Neural progenitor cell (in vitro differentiated cells): ENCODE results near the gene XPNPEP1. TPM values are rescaled to one million over a fixed set of nuclear protein-coding genes. Genes with fewer than 3 reads are reported as not detected.

Experiments
- DNase-seq: peaks from one replicate; pipeline ENCODE4 v3.0.0-alpha.2; 2016; ENCODE audit warnings: low spot score
- H2AFZ ChIP-seq: fragments of 200-600 bp; sonication (generic); replicated peaks from 2 replicates; pipeline ENCODE4 v1.6.1; 2016; ENCODE audit warnings: antibody characterized with exemption
- H3F3A ChIP-seq: fragments of 200-600 bp; sonication (generic); 2 replicates; pipeline ENCODE4 v1.6.1; 2016; ENCODE audit warnings: antibody characterized with exemption, low read depth
- H3K27ac ChIP-seq: fragments of 200-600 bp; sonication (generic); 2 replicates; pipeline ENCODE4 v1.5.1; 2016; ENCODE audit warnings: mild to moderate bottlenecking
- H3K27me3 ChIP-seq: fragments of 200-600 bp; sonication (generic); 2 replicates; pipeline ENCODE4 v1.6.1; 2016; ENCODE audit warnings: mild to moderate bottlenecking, moderate library complexity
- H3K36me3 ChIP-seq: fragments of 200-600 bp; sonication (generic); 2 replicates; pipeline ENCODE4 v1.5.1; 2016
- H3K4me1 ChIP-seq: fragments of 200-600 bp; sonication (generic); 2 replicates; pipeline ENCODE4 v1.6.1; 2016; ENCODE audit warnings: mixed run types
- H3K4me2 ChIP-seq: fragments of 200-600 bp; sonication (generic); 2 replicates; pipeline ENCODE4 v1.6.1; 2016
- H3K4me3 ChIP-seq: fragments of 200-600 bp; sonication (generic); 2 replicates; pipeline ENCODE4 v1.5.1; 2016
- H3K79me2 ChIP-seq: fragments of 200-600 bp; sonication (generic); 2 replicates; pipeline ENCODE4 v1.6.1; 2016; ENCODE audit warnings: low read depth
- H3K9ac ChIP-seq: fragments of 200-600 bp; sonication (generic); 2 replicates; pipeline ENCODE4 v1.6.1; 2016
- H3K9me3 ChIP-seq: fragments of 200-600 bp; sonication (generic); 2 replicates; pipeline ENCODE4 v1.5.1; 2016; ENCODE audit warnings: low read depth
- H4K20me1 ChIP-seq: fragments of 200-600 bp; sonication (generic); 2 replicates; pipeline ENCODE4 v1.6.1; 2016; ENCODE audit warnings: low read depth
- H3K27ac Mint-ChIP-seq: 3 replicates; pipeline ENCODE4 v1.8.0; 2021; ENCODE audit warnings: mixed read lengths
- H3K27me3 Mint-ChIP-seq: 2 replicates; pipeline ENCODE4 v1.8.0; 2022; ENCODE audit warnings: low read depth, mild to moderate bottlenecking, inconsistent platforms, moderate library complexity, mixed read lengths; ENCODE audit not compliant: insufficient read depth
- H3K36me3 Mint-ChIP-seq: 3 replicates; pipeline ENCODE4 v1.8.0; 2021; ENCODE audit warnings: mixed read lengths
- H3K4me1 Mint-ChIP-seq: 3 replicates; pipeline ENCODE4 v1.8.0; 2021; ENCODE audit warnings: mixed read lengths
- H3K4me3 Mint-ChIP-seq: 3 replicates; pipeline ENCODE4 v1.8.0; 2021; ENCODE audit warnings: mild to moderate bottlenecking, moderate library complexity, mixed read lengths
- H3K9me3 Mint-ChIP-seq: 3 replicates; pipeline ENCODE4 v1.8.0; 2020; ENCODE audit warnings: mixed read lengths
- EZH2 ChIP-seq: fragments of 200-600 bp; sonication (generic); IDR thresholded peaks from 2 replicates; pipeline ENCODE4 v1.6.1; 2017; ENCODE audit warnings: antibody characterized with exemption, mild to moderate bottlenecking, moderate library complexity
- EZH2phosphoT487 ChIP-seq: fragments of 200-600 bp; sonication (generic); IDR thresholded peaks from 2 replicates; pipeline ENCODE4 v1.6.1; 2017; ENCODE audit warnings: antibody characterized with exemption
- total RNA-seq: library from RNA; depleted of rRNA; stranded (reverse); fragments of >200 nt; gene quantifications from 2 replicates; pipeline ENCODE4 v1.2.3, GENCODE V29; 2015; ENCODE audit warnings: low replicate concordance
- TF ChIP-seq, protein P1 (sequence below): fragments of 200-600 bp; sonication (generic); IDR thresholded peaks from 2 replicates; pipeline ENCODE4 v1.5.1; 2017; ENCODE audit warnings: antibody characterized with exemption, mild to moderate bottlenecking

Gene XPNPEP1
- total RNA-seq, 1 donor from 2014 or later, result 113 TPM

DNA sequence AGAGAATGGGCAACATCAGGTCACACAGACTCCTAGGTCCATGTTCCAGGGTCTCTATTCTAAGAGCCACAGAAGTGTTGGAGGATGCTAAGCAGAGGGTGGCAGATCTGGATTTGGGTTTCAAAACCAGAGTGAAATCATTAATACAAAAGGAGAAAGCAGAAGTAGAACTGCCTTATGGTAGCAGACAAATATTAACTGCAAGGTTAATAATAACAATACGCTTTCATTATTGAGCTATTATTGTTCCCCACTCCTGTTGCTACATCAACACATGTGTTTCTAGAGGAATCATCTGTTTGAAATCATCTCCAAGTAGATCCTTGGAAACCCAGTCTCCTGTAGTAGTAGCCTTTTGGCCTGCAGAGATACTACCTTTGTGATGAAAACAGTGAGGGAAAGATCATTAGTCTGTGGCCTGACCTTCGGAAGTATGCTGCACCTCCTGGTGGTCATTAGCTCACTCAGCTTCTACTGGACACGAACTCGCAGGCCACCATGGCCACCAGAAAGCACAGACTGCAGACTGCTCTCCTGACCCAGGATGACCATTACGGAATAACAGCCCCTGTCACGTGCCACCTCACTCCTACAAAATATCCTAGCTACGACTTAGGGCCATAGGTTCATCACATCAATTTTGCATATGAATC is 84.6 kb downstream of the XPNPEP1 start:
- Histone ChIP-seq H3K9ac (no peak overlapping the region), H2AFZ (no peak overlapping the region), H3K4me3 (no peak overlapping the region), H3F3A (no peaks in the 10 kb centered on the region), H3K27ac (no peak overlapping the region), H3K27me3 (no peaks in the 10 kb centered on the region), H3K4me1 (no peaks in the 10 kb centered on the region), H3K36me3 (no peaks in the 10 kb centered on the region), H3K4me2 (no peak overlapping the region), H3K9me3 (no peaks in the 10 kb centered on the region), H3K79me2 (no peaks in the 10 kb centered on the region), H4K20me1 (no peaks in the 10 kb centered on the region)
- no peak for DNase-seq
- Mint-ChIP-seq H3K27me3 (no peaks in the 10 kb centered on the region), H3K4me1 (peaks cover 10% of the 10 kb centered on the region), H3K27ac (no peak overlapping the region), H3K36me3 (no peaks in the 10 kb centered on the region), H3K9me3 (no peaks in the 10 kb centered on the region), H3K4me3 (no peak overlapping the region)
- TF ChIP-seq, protein P1, sequence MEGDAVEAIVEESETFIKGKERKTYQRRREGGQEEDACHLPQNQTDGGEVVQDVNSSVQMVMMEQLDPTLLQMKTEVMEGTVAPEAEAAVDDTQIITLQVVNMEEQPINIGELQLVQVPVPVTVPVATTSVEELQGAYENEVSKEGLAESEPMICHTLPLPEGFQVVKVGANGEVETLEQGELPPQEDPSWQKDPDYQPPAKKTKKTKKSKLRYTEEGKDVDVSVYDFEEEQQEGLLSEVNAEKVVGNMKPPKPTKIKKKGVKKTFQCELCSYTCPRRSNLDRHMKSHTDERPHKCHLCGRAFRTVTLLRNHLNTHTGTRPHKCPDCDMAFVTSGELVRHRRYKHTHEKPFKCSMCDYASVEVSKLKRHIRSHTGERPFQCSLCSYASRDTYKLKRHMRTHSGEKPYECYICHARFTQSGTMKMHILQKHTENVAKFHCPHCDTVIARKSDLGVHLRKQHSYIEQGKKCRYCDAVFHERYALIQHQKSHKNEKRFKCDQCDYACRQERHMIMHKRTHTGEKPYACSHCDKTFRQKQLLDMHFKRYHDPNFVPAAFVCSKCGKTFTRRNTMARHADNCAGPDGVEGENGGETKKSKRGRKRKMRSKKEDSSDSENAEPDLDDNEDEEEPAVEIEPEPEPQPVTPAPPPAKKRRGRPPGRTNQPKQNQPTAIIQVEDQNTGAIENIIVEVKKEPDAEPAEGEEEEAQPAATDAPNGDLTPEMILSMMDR, result peak; percentile 36
- no peak for TF ChIP-seq EZH2phosphoT487

GRCh38 chr10:109837384-109837783 is 85.9 kb downstream of the XPNPEP1 start:
- no peaks in the 10 kb centered on the region for H4K20me1 ChIP-seq
- H3K4me2 ChIP-seq, result no peak overlapping the region
- no peaks in the 10 kb centered on the region for H3K27me3 Mint-ChIP-seq
- H3K4me3 ChIP-seq, result no peak overlapping the region
- no peaks in the 10 kb centered on the region for H3K36me3 Mint-ChIP-seq
- peaks cover 8% of the 10 kb centered on the region for H3K4me1 Mint-ChIP-seq
- no peak overlapping the region for H2AFZ ChIP-seq
- no peaks in the 10 kb centered on the region for H3F3A ChIP-seq
- H3K4me1 ChIP-seq, result no peaks in the 10 kb centered on the region
- no peaks in the 10 kb centered on the region for H3K9me3 ChIP-seq
- no peak overlapping the region for H3K9ac ChIP-seq
- DNase-seq, result no peak
- TF ChIP-seq, protein P1, result no peak
- no peak for TF ChIP-seq EZH2phosphoT487
- TF ChIP-seq EZH2, result no peak
- no peak overlapping the region for H3K27ac ChIP-seq
- no peaks in the 10 kb centered on the region for H3K36me3 ChIP-seq
- no peaks in the 10 kb centered on the region for H3K27me3 ChIP-seq
- no peak overlapping the region for H3K27ac Mint-ChIP-seq
- no peaks in the 10 kb centered on the region for H3K79me2 ChIP-seq
- no peaks in the 10 kb centered on the region for H3K9me3 Mint-ChIP-seq
- H3K4me3 Mint-ChIP-seq, result no peak overlapping the region

- no peaks in the 10 kb centered on the region for H3K27me3 Mint-ChIP-seq
- Histone ChIP-seq H3K9me3 (no peaks in the 10 kb centered on the region), H2AFZ (no peak overlapping the region), H3F3A (no peaks in the 10 kb centered on the region), H3K4me3 (no peak overlapping the region), H3K79me2 (no peaks in the 10 kb centered on the region), H3K4me2 (no peak overlapping the region), H3K27ac (no peak overlapping the region), H3K36me3 (no peaks in the 10 kb centered on the region), H3K4me1 (no peaks in the 10 kb centered on the region), H3K9ac (no peak overlapping the region), H4K20me1 (no peaks in the 10 kb centered on the region), H3K27me3 (no peaks in the 10 kb centered on the region)
- no peak overlapping the region for H3K27ac Mint-ChIP-seq
- no peak for DNase-seq
- no peak overlapping the region for H3K4me3 Mint-ChIP-seq
- no peaks in the 10 kb centered on the region for H3K4me1 Mint-ChIP-seq
- no peak for TF ChIP-seq EZH2
- TF ChIP-seq EZH2phosphoT487, result no peak
- TF ChIP-seq, protein P1, result no peak
- H3K36me3 Mint-ChIP-seq, result no peaks in the 10 kb centered on the region
- H3K9me3 Mint-ChIP-seq, result no peaks in the 10 kb centered on the region
Measured at GRCh38 chr10:109835257-109835656, 88.1 kb downstream of the XPNPEP1 start.
